HG03103 (cell line): ENCODE measurements around the gene PPP1R27.

Experiments
- ATAC-seq: cut with Tn5 transposase; IDR thresholded peaks from one replicate; pipeline ENCODE4 v1.9.1; 2021; ENCODE audit warnings: low read depth; ENCODE audit not compliant: unreplicated experiment

PPP1R27 gene

DNA sequence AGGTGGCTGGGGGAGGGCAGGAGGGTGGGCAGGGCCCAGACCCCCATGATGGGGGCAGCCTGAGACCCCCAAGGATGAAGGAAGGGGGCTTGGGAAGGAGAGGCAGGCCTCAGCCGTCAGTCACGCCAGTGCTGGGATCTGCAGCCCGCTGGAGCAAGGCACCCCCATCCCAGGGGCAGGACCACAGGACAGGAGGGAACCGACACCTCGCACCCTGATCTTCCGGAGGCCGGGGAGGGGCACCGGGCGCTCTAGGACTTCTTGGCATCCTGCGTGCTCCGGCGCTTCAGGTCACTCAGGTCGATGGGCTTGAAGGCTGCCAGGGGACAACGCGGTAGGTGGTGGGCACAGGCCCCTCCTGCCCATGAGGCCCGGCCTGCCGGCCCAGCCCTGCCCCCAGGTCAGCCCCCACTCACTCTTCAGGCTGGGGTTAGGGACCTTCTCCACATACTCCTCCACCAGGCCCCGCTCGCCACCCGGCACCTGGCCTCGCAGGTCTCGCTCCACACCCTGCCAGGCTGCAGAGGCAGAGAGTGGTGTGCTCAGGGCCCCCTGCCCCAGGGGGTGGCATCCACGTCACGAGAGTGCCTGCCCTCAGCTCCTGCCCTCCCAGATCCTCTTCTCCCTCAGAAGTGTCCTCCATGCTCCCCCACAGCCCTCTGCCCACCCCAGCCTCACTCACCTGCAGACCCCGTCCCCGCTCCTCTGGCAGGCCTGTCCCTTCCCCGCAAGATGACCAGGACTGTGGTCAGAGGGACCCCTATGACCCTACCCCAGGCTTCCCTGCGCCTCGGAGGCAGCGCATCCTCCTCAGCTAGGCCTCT, 11.6 kb downstream of the PPP1R27 start:
- ATAC-seq = no peak

DNA sequence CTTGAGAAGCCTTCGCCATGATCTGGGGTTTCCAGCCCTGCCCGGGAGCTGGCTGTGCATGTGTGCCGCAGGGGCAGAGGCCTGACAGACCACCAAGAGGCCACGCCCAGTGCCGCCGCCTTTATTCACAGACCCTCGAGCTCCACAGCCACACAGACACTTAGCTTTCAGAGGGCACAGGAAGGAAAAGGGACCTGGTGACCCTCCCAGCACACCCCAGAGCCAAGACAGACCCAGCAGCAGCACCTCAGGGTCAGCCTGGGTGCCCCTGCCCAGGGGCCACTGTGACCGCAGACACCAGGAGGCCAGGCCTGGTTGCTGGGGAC, 12.6 kb downstream of the PPP1R27 start:
- no peak for ATAC-seq

DNA sequence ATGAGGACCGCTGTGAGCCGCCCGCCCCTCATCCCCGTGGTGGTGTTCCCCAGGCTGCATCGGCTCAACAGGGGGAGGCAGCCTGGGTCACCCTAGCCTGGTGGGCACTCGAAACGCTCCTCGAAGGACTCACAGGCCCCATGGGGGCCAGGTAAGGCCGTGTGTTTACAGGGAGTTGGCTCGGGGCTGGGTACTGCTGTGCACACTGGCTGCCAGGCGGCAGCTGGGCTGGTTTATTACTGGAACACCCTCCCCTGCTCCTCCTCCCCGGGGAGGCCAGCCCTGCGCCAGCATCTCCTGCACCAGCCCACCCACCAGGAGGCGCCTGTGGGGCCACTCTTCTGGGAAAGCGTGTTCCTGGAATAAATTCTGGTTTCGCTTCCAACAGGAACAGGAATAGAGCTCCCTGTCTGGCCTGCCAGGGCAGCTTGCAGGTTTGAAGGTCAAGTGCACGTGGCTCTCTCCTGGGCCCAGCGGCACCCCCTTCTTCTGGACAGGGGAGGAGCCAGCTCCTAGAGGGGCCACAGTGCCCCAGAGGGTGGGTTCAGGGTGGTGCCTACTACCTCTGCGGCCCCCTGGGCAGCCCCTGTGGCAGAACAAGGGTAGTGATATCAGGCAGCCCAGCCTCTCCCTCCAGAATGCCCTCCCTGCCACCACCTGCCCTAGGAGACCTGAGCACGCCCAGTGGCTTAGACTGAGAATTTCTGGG, 13.1 kb downstream of the PPP1R27 start:
- no peak for ATAC-seq

DNA sequence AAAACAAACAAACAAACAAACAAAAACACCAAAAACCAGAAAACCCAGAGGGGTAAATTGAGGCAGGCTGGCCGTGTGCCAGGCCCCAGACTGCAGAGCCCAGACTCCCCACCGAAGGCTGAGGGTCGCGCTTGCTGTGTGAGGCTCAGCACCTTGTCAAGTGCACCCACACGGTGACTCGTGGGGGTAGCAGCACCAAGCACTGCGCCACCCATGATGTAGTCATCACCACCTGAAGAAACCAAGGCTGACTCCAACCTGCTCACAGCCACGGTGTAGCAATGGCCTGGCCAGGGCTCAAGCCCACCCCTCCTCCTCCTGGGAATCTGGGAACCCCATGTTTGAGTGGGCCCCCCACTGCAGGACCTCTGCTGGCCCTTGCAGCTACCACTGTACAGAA, 13.7 kb downstream of the PPP1R27 start:
- ATAC-seq = no peak

DNA sequence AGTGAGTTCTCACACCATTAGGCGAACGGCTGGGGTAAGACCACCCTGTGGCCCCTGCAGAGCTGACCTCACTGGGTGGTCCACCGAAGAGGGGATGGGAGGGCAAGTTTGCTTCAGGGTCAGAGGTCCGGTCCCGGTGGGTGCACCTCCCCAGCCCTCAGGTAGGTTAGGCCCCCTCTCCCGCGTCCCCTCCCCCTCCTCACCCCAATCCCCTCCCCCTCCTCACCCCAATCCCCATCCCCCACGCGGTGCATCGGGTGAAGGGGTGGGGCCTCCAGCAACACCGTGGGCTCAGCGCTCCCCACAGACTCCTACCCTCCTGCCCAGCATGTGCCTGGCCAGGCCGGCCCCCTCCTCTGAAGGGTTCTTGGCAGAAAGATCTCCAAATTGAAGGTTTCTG, 15.1 kb downstream of the PPP1R27 start:
- no peak for ATAC-seq

DNA sequence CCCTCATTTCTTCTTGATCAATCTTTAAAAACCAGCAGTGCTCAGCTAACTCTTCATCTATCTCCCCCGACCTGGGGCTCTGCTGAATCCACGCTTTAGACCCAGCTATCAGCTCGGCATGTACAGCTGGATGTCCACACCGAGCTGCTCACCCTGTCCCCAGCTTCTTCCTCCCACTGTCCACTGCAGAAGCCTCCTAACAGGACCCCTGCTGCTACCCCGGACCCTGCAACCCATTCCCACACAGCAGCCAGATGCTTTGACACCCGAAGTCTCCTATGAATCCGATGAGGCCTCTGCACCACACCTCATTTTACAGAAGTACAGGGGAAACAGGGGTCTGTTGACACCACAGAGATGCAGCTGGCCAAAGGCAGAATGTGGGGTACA, 17.1 kb downstream of the PPP1R27 start:
- no peak for ATAC-seq

DNA sequence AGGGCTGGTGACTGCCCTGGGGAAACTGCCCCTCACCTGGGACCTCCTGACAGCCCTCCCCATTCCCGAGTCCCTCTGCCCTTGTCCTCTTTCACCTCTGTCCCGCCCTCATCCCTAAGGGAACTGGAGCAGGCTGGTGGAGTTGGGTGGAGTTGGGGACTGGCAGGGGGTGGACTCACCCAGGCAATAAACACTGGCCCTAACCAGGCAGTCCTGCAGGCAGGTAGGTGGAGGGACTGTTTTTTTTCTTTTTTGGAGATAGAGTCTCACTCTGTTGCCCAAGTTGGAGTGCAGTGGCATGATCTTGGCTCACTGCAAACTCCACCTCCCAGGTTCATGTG, 19.2 kb downstream of the PPP1R27 start:
- ATAC-seq = no peak

DNA sequence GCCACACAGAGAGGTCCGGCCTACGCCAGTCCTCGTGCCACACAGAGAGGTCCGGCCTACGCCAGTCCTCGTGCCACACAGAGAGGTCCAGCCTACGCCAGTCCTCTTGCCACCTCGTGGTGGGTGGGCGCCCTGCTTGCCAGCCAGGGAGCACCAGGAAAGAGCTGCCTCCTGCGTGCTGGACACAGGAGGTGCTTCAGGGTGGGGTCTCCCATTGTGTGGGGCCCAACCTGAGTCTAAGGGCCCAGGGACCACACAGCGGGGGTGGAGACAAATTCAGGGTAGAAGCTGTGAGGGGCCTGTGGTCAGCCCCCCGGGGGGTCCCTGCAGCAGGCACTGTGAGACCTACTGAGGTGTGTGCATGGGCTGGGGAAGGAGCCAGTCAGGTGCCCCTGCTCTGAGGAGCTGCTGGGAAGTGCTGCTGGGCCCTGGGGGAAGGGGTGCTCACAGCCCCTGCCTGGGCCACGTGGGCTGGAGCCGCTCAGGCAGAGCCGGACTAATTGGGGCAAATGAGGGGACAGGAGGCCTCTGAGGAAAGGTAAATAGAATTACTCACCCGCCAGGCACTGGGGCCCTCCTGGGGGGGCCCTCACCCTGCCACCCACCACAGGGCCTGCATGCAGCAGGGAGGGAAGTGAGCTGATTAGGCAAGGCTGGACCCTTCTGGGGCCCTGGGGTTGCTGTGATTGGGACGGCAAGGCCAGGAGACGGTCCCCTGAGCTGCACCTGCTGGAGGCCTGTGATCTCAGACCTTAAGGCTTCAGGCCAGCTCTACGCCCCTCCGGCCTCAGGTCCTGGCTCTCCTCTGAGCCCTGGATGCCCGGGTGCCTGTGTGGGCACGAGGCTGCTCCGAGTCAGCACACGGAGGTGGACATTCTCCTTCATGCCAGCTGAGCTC, 19.9 kb downstream of the PPP1R27 start:
- ATAC-seq = no peak

DNA sequence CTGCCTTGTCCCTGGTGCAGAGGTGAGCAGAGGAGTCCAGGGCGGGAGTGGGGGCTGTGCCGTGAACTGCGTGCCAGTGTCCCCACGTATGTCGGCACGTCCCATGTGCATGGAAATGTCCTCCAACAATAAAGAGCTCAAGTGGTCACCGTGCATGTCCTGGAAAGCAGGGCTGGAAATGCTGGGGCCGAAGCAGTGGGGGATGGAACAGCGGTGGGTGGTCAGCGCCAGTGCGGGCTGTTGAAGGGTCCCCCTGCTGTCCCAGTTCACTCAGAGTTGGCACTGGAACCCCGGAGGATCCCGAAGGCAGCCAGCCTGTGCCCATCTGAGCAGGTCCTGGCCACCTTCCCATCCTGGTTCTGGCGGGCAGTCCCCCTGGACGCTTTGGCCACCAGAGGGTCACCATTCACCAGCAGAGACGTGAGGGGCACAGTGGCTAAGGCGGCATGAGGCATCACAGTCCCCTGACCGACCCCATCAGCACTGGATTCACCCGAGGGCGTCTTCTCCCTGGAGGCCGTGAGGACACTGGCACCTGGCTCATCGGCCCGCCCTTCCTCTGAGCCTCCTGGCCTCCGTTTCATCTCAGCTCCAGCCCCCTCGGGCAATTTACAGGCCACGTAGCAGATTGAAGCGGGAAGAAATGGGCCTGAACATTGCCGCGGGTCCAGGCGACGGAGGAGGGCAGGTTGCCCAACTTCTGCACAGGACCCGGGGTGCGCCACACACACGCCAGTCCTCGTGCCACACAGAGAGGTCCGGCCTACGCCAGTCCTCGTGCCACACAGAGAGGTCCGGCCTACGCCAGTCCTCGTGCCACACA, 20.8 kb downstream of the PPP1R27 start:
- no peak for ATAC-seq

DNA sequence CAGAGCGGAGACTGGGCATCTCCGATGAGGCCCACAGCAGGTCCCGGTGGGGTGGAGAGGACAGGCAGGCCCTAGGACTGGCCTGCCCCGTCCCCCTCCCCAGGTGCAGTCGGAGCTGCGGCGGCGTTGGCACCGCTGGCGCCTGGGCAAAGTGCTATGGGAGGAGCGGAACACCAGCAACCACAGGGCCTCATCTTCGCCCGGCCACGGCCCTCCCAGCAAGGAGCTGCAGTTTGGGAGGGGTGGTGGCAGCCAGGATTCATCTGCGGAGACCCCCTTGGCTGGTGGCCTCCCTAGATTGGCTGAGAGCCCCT, 21.5 kb downstream of the PPP1R27 start:
- ATAC-seq = no peak

DNA sequence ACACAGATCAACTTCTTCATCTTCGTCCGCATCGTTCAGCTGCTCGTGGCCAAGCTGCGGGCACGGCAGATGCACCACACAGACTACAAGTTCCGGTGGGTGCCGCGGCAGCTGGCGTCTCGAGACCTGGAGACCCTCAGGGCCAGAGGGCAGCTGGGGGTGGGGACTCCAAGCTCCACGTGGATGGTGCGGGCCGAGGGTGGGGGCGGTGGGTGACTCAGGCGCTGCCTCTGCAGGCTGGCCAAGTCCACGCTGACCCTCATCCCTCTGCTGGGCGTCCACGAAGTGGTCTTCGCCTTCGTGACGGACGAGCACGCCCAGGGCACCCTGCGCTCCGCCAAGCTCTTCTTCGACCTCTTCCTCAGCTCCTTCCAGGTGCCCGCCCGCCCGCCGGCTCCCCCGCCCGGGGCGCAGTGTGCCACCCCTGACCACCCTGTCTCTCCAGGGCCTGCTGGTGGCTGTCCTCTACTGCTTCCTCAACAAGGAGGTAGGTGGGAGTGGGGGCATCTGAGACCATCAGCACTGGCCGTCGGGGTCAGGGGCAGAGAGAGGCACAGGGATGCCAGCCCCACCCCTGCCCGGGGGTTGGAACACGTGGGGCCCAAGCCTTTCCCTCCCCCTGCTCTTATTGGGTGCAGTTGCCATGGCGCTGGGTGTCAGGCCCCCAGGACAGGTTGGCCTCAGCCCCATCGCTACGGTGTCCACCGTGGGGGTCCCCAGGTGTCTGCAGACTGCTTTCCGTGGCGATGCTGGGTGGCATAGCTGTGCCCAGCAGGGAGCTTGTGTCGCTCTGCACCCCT, 22.1 kb downstream of the PPP1R27 start:
- ATAC-seq = no peak

DNA sequence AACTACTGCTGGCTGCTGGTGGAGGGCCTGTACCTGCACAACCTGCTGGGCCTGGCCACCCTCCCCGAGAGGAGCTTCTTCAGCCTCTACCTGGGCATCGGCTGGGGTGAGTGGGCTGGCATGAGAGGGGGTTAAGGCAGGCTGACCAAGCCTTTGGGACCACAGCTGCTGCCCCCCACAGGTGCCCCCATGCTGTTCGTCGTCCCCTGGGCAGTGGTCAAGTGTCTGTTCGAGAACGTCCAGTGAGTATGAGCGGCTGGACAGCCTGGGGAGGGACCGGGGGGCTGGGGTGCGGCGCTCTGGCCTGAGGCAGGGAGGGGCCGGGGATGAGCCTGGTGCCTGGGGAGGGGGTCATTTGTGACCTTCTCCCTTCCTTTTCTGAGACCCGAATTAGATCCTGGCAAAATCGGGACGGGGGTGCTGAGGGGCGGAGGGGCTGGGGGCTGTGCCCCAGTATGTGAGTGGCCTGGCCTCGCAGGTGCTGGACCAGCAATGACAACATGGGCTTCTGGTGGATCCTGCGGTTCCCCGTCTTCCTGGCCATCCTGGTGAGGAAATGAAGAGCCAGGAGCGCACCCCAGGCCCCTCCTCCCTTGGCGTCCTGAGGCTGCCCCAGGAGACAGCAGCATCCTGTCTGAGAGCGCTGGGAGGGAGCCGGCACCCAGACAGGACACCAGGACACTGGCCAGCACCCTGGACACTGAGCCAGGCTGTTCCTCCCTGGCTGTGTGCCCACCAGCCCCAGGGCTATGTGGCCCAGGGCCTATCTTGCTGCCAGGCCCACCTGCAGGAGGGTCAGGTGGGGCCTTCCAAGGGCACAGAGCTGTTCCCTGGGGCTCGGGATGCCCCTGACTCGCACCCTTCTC, 22.9 kb downstream of the PPP1R27 start:
- no peak for ATAC-seq

DNA sequence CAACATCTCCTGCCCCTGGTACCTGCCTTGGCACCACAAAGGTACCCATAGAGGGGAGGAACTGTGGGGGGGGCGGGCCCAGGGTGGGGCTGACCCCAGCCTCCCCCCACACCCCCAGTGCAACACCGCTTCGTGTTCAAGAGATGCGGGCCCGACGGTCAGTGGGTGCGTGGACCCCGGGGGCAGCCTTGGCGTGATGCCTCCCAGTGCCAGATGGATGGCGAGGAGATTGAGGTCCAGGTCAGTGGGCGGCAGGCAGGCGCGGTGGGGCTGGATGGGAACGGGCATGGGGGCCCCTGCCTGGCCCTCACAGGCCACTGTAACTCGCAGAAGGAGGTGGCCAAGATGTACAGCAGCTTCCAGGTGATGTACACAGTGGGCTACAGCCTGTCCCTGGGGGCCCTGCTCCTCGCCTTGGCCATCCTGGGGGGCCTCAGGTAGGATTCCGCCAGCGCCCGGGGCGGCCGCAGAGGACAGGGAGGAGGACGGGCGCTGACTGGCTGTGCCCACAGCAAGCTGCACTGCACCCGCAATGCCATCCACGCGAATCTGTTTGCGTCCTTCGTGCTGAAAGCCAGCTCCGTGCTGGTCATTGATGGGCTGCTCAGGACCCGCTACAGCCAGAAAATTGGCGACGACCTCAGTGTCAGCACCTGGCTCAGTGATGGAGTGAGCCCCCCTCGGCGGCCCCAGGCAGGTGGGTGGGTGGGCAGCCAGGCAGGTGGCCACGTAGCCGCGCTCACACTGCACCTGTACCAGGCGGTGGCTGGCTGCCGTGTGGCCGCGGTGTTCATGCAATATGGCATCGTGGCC, 23.8 kb downstream of the PPP1R27 start:
- no peak for ATAC-seq

DNA sequence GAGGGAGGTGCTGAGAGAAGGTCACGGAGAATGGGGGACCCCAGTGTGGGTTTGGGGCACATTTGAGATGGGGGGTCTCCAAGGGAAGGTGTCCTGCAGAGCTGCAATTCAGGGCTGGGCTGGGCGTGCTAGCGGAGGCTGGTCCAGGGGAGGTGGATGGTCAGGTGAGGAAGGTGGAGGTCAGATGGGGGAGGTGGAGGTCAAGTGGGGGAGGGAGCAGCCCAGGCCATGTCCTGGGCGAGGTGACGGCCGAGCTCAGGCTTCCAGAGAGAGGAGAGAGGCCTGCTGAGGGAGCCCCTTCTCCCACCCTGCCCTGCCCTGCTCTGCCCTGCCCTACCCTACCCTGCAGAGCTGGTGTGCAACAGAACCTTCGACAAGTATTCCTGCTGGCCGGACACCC, 24.4 kb downstream of the PPP1R27 start:
- no peak for ATAC-seq

DNA sequence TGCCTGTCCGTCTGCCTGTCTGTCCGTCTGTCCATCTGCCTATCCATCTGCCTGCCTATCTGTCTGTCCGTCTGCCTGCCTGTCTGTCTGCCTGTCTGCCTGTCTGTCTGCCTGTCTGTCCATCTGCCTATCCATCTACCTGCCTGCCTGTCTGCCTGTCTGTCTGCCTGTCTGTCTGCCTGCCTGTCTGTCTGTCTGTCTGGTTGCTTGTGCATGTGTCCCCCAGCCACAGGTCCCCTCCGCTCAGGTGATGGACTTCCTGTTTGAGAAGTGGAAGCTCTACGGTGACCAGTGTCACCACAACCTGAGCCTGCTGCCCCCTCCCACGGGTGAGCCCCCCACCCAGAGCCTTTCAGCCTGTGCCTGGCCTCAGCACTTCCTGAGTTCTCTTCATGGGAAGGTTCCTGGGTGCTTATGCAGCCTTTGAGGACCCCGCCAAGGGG, 25.3 kb downstream of the PPP1R27 start:
- ATAC-seq = no peak

DNA sequence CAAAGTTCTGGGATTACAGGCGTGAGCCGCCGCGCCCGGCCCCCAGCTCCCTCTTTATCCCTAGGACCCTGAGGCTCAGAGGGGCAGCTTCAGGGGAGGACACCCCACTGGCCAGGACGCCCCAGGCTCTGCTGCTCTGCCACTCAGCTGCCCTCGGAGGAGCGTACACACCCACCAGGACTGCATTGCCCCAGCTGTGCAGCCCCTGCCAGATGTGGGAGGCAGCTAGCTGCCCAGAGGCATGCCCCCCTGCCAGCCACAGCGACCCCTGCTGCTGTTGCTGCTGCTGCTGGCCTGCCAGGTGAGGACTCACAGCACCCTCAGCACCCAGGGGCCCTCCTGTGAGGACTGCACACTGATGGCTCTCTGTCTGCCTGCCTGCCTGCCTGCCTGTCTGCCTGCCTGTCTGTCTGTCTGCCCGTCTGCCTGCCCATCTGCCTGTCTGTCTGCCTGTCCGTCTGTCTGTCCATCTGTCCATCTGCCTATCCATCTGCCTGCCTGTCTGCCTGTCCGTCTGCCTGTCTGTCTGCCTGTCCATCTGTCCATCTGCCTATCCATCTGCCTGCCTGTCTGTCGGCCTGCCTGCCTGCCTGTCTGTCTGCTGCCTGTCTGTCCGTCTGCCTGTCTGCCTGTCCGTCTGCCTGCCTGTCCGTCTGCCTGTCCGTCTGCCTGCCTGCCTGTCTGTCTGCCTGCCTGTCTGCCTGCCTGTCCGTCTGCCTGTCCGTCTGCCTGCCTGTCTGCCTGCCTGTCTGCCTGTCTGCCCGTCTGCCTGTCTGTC, 25.9 kb downstream of the PPP1R27 start:
- ATAC-seq = no peak

DNA sequence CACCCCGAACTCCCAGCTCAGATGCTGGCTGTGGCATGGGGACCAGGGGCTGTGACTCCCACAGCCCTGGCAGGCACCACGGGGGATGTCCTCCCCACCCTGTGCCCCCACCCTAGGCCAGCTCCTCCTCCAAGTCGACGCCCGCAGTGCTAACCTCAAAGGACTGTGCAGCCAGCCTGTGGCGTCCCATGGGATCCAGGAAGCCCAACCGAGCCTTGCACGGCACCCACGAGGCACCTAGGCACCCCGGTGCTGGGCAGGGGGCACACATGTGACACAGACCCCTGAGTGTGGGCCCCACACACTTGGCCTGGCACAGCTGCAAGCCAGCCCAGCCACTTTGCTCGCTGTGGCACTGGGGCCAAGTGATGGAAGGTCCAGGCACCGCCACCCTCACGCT, 27.0 kb downstream of the PPP1R27 start:
- ATAC-seq = no peak
